Measurements from ENCODE around the gene INTS7.

DNA sequence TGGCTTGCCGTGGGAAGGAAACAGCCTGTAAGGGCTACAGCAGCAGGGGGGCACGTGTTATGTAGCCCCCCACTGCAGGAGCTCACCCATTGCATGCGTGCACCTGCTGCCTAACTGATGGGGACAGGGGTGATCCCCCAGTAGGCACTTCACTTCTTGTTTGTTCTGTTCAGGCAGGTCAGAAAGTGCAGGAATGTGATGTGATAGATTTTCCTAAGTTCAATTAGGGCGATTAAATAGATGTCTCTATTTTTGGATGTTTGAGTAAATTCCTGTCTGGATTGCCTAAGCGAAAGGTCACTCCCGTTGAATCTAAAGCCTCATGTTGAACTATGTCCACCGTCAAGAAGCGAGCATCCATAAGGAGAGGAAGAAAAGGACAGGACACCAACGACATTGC lies 126.0 kb downstream of the INTS7 start:
- TF ChIP-seq, protein P1, sequence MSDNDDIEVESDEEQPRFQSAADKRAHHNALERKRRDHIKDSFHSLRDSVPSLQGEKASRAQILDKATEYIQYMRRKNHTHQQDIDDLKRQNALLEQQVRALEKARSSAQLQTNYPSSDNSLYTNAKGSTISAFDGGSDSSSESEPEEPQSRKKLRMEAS (IDR thresholded peaks at IDR 0.05; ENCODE audit: low read depth, low read length), result no peak
- no peak for TF ChIP-seq POLR2A (IDR thresholded peaks at IDR 0.05; ENCODE audit: extremely low read depth, insufficient read length)
- TF ChIP-seq, protein P2, sequence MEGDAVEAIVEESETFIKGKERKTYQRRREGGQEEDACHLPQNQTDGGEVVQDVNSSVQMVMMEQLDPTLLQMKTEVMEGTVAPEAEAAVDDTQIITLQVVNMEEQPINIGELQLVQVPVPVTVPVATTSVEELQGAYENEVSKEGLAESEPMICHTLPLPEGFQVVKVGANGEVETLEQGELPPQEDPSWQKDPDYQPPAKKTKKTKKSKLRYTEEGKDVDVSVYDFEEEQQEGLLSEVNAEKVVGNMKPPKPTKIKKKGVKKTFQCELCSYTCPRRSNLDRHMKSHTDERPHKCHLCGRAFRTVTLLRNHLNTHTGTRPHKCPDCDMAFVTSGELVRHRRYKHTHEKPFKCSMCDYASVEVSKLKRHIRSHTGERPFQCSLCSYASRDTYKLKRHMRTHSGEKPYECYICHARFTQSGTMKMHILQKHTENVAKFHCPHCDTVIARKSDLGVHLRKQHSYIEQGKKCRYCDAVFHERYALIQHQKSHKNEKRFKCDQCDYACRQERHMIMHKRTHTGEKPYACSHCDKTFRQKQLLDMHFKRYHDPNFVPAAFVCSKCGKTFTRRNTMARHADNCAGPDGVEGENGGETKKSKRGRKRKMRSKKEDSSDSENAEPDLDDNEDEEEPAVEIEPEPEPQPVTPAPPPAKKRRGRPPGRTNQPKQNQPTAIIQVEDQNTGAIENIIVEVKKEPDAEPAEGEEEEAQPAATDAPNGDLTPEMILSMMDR (IDR thresholded peaks at IDR 0.05; ENCODE audit: low read depth, low read length), result no peak
- TF ChIP-seq MYC (IDR thresholded peaks at IDR 0.05; ENCODE audit: low read depth, low read length), result no peak
